ENCODE results near the gene MYO9B.
"Not testable (repeated sequence)": the region's sequence is repeated elsewhere in the genome, so short reads cannot be mapped to it uniquely, and the experiment has no call there.

Gene MYO9B

GRCh38 chr19:17145546-17146497 lies 70.2 kb downstream of the MYO9B start:
- DNase-seq, result no peak

DNA sequence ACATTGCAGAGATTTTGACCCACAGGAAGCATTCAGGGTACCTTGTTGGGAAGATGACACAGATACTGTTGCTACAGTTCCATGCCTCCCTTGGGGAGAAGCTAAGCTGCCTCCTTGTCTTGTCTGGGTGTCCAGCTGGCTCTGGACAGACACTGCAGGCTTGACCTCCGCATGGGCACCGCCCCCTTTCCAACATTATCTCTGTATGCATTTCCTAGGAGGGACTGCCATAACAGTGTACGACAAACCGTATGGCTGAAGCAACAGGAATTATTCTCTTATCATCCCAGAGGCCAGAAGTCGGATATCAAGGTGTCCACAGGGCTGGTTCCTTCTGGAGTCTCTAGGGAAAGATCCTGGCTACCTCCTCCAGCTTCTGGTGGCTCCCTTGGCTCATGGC lies 72.6 kb downstream of the MYO9B start:
- no peak for DNase-seq

DNA sequence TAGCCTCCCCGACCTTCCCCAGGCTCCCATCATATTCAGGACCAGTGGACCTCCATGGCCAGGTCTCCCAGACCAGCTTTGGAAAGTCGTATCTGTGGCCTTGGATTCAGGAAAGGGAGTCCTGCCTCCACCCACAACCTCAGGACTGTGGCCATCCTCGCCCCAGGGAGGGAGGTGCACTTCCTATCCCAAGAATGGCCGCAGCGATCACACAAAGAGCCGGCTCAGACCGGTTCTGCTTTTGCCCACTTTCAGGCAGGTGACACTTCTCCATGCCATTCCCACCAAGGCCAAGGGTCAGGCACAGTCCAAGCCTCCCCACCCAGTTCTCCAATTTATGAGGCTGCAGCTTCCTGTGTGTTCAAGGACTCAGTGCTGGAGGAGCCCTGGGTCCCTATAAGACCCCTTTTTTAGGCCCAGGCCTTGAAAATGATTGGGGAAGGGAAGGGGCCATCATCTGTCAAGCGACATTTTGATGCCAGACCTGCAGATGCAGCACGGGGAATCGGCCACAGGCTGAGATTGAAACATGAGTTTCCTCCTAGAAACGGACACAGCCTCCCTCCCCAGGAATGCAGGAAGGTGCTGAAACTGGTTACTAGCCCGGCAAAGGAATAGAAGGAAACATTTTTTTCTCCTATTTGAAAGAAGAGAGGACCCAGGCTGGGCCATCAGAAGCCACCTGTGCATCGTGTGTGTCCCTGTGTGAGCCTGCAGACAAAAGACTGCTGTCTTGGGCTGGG lies 74.0 kb downstream of the MYO9B start:
- DNase-seq, result no peak

DNA sequence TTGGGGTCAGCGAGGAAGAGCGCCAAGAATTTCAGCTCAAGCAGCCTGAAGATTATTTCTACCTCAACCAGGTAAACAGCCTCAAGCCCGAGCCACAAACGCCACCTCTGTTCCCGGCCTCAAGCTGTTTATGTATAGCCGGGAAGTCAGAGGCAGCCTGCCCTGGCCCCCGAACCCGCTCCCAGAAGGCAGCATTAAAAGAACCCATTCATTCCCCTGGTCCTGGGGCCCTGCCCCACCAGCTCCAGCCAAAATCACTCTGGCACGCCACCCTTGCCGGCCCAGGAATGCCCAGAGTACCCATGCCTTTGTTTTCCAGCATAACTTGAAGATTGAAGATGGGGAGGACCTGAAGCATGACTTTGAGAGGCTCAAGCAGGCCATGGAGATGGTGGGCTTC lies 78.4 kb downstream of the MYO9B start:
- no peak for DNase-seq

DNA sequence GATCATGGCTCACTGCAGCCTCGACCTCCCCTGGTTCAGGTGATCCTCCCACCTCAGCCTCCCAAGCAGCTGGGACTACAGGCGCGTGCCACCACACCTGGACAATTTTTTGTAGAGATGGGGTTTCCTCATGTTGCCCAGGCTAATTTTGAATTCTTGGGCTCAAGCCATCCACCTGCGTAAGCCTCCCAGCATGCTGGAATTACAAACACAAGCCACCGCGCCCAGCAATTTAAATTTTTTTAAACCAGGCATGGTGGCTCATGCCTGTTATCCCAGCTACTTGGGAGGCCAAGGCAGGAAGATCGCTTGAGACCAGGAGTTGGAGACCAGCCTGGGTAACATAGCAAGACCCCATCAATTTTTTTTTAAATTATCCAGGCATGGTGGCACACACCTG lies 79.7 kb downstream of the MYO9B start:
- no peak for DNase-seq

DNA sequence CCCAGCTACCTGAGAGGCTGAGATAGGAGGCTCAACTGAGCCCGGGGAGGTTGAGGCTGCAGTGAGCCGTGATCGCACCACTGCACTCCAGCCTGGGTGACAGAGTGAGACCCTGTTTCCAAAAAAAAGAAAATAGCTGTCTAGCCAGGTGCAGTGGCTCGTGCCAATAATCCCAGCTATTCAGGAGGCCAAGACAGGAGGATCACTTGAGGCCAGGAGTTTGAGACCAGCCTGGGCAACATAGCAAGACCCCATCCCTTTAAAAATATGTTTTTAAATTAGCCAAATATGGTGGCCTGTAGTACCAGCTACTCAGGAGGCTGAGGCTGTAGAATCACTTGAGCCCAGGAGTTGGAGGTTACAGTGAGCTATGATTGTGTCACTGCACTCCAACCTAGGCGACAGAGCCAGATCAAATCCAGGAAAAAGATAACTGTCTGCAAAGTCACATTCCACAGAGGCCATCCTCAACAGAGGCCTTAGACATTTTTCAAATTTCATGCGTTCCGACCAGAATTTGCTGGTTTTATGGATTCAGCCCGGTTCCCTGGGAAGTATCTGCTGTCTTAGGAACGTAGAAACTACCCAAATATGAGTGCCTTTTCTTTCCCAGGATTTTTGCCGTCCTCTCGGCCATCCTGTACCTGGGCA lies 80.8 kb downstream of the MYO9B start:
- DNase-seq, result no peak

DNA sequence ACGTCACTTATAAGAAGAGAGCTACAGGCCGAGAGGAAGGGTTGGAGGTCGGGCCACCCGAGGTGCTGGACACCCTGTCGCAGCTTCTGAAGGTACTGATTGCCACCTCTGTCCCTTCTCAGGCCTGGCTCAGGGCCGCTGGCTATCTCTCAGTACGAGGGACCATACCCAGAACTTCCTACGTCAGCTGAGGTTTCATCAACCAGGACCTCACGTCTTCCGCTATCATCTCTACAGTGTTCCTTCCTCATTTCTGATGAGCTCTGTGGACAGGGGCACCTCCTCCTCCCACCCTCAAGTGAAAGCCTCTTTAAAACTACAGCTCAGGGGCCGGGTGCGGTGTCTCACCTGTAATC lies 81.3 kb downstream of the MYO9B start:
- DNase-seq, result no peak

DNA sequence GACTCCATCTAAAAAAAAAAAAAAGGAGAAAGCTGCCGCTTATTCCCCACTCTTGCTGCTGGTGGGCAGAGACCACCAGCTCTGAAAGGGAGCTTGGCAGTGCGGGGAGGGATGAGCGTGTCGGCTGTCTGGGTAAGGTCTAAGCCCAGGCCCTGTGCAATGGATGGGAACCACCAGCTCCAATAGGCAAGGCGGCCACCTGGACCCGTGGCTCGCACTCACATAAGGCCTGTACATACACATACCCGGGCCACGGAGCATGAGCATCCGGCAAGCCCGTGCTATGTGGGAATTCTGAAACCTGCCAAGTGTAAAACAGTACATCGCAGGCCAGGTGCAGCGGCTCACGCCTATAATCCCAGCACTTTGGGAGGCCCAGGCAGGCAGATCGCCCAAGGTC lies 83.0 kb downstream of the MYO9B start:
- DNase-seq, result no peak

- no peak for DNase-seq
Observed at GRCh38 chr19:17159466-17160393, 84.2 kb downstream of the MYO9B start.

DNA sequence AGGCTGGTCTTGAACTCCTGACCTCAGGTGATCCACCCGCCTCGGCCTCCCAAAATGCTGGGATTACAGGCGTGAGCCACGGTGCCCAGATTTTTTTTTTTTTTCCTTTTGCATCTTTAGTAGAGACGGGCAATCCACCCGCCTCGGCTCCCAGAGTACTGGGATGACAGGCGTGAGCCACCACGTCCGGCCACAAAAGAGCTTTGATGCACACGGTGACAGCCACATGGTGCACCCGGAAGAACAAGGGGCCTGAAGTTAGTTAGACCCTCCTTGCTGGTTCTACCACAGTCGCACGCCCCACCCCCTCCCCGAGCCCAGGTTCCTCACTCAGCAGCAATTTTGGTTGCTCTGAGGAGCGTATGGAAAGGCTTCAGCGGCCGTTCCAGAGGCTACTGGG lies 85.3 kb downstream of the MYO9B start:
- no peak for DNase-seq

DNA sequence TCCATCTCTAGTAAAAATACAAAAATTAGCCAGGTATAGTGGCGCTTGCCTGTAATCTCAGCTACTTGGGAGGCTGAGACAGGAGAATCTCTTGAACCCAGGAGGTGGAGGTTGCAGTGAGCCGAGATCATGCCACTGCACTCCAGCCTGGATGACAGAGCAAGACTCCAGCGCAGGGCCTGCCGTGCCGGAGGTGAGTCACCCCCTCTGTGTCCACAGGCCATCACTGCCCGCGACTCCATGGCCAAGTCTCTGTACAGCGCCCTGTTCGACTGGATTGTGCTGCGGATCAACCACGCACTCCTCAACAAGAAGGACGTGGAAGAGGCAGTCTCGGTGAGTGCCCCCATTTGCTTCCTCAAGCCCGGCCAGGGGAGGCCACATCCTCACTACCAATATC lies 86.6 kb downstream of the MYO9B start:
- DNase-seq, result not testable (repeated sequence)

DNA sequence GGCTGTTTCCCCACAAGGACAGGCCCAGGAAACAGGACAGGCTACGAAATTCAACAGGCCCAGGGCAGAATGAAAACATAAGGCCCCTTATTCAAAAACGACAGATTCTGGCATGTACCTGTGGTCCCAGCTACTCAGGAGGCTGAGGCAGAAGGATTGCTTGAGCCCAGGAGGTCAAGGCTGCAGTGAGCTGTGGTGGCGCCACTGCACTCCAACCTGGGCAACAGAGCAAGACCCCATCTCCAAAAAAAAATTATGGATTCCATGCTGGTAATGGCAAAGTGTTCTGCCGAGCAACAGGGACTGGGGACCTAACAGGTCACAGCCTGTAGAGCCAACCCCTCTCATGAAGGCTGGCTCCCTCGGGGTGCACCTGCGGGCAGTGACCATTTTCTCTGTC lies 87.0 kb downstream of the MYO9B start:
- no peak for DNase-seq

DNA sequence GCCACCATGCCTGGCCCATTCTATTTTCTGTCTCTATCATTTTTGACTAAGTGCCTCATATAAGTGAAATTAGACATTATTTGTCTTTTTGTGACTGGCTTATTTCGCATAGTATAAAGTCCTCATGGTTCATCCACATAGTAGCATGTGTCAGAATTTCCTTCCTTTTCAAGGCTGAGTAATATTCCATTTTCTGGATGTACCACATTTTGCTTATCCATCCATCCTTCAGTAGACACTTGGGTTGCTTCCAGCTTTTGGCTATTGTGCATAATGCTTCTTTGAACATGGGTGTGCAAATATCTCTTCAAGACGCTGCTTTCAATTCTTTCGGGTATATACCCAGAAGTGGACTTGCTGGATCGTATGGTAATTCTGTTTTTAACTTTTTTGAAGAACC lies 88.1 kb downstream of the MYO9B start:
- DNase-seq, result no peak

- DNase-seq, result no peak
Observed at GRCh38 chr19:17164639-17165038, 89.1 kb downstream of the MYO9B start.

DNA sequence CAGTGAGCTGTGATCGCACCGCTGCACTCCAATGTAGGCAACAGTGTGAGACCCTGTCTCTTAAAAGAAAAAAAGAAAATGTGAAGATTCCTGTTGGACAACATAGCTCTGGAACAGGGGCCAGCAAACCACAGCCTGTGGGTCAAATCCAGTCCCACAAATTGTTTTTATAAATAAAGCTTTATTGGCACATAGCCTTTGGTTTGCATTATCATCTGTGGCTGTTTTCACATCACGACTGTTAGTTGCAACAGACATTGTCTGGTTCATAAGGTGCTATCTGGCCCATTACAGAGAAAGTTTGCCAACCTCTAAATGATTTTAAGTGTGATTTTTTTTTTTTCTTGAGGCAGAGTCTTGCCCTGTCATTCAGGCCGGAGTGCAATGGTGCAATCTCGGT lies 90.1 kb downstream of the MYO9B start:
- DNase-seq, result no peak

GRCh38 chr19:17170538-17171297 lies 95.1 kb downstream of the MYO9B start:
- no peak for DNase-seq

- DNase-seq, result no peak
Observed at GRCh38 chr19:17171874-17172273, 96.3 kb downstream of the MYO9B start.

DNA sequence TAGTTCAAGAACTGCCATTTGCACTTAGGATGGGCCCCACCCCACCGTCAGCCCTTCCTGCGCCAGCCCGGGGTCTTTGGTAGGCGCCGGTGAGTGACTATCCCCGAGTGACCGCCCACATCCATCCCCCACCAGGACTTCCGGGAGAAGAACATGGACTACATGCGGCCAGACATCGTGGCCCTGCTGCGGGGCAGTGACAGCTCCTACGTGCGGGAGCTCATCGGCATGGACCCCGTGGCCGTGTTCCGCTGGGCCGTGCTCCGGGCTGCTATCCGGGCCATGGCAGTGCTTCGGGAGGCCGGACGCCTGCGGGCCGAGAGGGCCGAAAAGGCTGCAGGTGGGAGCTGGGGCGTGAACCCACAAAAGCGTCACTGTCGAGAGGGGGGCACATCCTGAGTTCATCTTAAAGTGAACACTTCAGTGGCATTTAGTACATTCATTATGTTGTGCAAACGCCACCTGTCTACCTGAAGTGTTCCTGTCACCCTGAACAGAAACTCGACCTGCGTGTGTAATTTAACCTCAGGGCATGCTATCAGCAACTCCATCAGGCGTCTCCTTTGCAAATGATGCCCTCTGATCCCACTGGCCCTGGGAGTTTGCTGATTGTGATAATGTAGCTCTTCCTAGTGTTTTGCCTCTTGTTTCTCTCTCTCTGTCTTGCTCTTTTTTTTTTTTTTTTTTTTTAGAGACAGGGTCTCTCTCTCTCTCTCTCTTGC lies 97.2 kb downstream of the MYO9B start:
- DNase-seq, result no peak

DNA sequence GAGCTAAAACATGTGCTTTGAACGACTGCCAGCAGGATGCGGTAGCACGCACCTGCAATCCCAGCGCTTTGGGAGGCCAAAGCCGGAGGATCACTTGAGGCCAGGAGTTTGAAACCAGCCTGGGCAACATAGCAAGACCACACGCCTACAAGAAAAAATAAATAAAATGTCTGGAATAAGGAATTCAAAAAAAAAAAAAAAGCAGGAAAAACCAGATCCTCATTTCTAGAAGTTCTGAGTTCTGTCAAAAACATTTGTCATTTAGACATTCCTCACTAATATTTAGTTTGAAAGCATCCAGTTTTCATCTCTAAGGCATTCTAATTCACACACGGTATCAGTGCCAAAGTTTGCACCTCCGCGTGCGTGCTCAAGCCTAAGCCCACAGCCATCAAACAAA lies 102.7 kb downstream of the MYO9B start:
- no peak for DNase-seq

DNA sequence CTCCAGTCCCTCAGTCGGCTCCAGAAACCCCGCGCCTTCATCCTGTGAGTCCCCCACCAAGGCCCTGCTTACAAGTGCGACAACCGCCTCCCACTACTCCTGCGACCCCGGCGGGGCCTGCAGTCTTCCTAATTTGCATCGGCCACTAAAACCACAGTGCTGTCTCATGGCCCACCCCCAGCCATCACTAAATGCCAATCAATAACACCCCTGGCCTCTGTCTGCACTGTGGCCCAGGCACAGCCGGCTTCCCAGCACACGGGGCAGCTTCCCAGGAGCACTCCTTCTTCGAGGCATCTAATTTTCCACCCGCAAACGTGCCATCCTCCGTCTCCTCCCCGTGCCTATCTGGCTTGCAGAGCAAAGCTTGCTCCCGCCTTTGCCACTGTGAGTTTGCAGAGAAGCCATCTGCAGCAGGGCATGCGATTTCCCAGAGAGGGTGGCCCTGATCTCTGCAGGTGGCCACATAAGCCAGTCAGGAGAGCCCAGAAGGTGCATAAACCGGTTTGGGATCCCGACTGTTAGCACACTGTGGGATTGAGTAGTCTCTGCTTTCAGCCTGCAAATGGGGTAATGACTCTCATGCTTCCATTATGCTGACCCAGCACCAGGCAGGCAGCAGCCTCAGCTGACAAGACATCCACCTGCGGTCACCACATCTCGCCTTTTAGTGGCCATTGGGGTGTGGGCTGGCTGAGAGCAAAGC lies 105.6 kb downstream of the MYO9B start:
- no peak for DNase-seq
